Measurements from ENCODE around the gene SESN1.

The SESN1 gene

GRCh38 chr6:108955329-108955949, 139.2 kb downstream of the SESN1 start:
- DNase-seq, result no peak

DNA sequence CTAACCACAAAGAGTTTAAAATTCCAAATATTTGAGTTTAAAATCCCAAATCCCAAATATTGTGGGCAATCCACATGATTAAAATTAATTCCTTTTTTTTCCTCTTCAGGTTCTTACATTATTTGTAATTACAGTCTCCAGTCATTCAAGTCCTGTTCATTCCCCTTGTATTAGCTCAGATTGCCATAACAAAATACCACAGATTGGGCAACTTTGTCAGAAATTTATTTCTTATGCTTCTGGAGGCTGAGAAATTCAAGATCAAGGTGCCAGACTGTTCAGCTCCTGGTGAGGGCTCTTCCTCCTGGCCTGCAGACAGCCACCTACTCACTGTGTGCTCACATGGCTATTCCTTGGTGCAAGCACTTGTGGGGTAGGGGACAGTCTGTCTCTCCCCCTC, 141.0 kb downstream of the SESN1 start:
- no peak for DNase-seq

GRCh38 chr6:108952776-108953486, 141.7 kb downstream of the SESN1 start:
- DNase-seq, result no peak

DNA sequence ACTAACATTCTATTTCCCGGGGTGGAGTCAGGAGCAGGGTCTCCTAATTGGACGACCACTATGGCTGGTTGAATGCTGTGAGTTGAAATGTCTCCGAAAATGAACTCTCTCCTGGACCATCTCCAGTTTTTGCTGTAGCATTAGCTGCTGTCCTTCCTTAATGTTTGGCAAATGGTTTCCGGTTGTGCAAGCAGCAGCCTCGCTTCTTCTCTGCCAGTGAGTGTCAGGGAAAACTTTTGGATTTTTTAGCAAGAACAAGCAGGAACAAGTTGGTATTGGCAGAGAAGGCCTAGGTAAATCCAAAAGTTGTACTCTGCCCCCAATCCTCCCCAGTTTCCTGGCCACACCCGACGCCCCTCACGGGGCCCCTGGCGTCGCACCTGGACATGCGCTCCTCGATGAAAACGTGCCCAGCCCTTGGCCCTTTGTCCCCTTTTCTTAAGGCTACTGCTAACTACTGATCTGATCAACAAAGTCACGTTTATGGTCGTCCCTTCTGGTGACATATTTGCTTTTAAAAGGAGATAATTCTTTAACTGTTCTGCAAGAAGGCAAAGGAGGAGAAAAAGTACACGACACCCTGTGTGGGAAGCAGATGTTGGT, 143.2 kb downstream of the SESN1 start:
- no peak for DNase-seq

GRCh38 chr6:108948181-108948661, 146.4 kb downstream of the SESN1 start:
- no peak for DNase-seq

GRCh38 chr6:108947114-108947854, 147.4 kb downstream of the SESN1 start:
- no peak for DNase-seq

GRCh38 chr6:108946695-108947094, 148.0 kb downstream of the SESN1 start:
- DNase-seq, result no peak

DNA sequence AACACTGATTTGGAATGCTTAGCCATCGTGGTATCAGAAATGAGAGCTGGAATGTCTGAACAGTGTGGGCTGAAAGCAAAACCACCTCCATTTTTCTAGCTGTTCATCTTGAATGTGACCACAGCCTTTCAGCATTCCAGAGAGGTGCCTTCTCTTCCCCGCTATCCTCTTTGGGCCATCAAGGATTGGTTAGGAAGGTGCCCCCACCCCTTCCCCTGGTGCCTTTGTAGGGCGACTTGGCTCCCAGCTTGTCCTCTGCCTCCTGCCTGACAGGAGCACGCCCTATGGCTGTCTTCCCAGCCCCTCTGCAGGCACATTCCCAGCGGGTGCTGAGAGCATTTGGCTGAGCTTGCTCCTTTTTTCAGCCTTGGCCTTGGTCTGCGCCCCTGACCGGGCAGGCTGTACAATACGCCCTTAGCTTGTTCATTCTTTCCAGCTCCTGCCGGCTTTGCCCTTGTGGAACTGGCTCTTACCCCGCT, 148.9 kb downstream of the SESN1 start:
- DNase-seq, result no peak

- DNase-seq, result no peak
Measured at GRCh38 chr6:108944707-108945680, 149.7 kb downstream of the SESN1 start.

- DNase-seq, result no peak
Measured at GRCh38 chr6:108944071-108944470, 150.6 kb downstream of the SESN1 start.

GRCh38 chr6:108942556-108943492, 151.8 kb downstream of the SESN1 start:
- no peak for DNase-seq

- no peak for DNase-seq
Measured at GRCh38 chr6:108941859-108942258, 152.8 kb downstream of the SESN1 start.

GRCh38 chr6:108941281-108941680, 153.4 kb downstream of the SESN1 start:
- no peak for DNase-seq

DNA sequence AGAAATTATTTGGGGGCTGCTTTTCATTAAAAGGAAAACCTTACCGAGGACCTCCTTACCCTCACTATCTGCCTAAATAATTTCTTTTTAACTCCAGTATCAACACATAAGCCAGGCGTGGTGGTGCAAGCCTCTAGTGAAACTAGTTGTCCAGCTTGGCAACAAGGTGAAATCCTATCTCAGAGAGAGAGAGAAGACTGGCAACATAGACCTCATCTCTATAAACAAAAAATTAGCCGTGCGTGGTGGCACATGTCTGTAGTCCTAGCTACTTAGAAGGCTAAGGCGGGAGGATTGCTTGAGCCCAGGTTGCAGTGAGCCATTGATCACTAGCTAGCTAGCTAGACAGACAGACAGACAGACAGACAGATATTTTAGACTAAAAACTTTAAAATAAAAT, 153.9 kb downstream of the SESN1 start:
- no peak for DNase-seq

DNA sequence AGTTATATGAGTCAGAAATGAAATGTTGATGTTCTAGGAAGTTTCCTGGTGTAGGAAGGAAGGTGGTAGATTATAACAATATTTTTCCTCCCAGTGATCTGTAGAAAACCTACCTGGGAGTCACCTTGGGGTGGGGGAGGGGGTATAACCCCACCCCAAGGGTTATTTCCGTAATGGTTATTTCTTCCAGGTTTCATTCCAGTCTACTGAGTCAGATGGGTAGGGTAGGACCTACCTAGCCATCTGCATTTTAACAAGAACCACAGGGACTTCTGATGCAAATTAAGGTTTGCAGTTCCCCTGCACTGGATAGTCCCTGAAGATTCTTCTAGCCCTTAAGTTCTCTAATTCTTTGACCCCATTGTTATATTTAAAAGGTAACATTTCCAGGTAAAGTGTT, 157.5 kb downstream of the SESN1 start:
- DNase-seq, result no peak

Data from cortex of kidney (tissue), 1 donor.